GM21576 (cell line): Measurements from ENCODE around the gene MANSC1.
"Not testable (repeated sequence)": the region's sequence is repeated elsewhere in the genome, so short reads cannot be mapped to it uniquely, and the experiment has no call there.

Experiments
- ATAC-seq: cut with Tn5 transposase; IDR thresholded peaks from one replicate; pipeline ENCODE4 v1.9.1; 2021; ENCODE audit warnings: mild to moderate bottlenecking, moderate library complexity; ENCODE audit not compliant: unreplicated experiment

The MANSC1 gene

DNA sequence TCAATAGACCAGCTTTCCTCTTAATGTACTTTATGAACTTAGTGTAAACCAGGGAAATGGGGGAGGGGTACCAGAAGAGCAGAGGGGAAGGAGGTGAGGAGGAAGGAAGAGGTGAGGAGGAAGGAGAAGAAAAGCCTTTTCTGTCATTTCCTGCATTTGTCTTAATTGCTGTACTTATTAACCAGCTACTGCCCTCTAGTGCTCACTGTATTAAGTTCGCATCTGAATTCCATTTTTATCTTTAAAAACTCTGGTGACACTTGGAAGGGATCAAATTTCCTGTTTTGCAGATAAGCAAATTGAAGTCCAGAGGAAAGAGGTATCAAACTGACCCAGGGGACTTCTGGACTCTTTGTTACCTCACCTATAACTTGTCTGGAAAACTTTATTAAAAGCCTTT is 22.2 kb downstream of the MANSC1 start:
- no peak for ATAC-seq

- no peak for ATAC-seq
Measured at GRCh38 chr12:12326262-12326661, 23.8 kb downstream of the MANSC1 start.

DNA sequence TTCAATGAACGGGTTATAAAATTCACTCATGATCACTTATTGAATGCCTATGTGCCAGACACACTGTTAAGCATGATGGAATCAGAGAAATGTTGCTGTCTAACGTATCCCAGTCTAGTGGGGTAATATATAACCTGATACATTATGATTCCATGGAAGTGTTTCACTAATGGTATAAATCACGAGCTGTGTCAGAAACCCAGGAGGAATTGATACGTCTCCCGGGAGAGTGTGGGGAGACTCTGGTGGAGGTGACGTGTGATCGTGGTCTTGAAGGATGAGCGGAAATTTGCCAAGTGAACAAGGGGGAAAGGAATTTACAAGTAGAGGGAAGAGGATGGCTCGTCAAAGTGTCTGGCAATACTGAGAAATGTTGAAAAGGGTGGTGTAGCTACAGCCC is 26.5 kb downstream of the MANSC1 start:
- no peak for ATAC-seq

GRCh38 chr12:12323118-12323517 is 26.9 kb downstream of the MANSC1 start:
- no peak for ATAC-seq

GRCh38 chr12:12319451-12320183 is 30.4 kb downstream of the MANSC1 start:
- ATAC-seq = no peak

- ATAC-seq = no peak
Measured at GRCh38 chr12:12315838-12316237, 34.2 kb downstream of the MANSC1 start.

- not testable (repeated sequence) for ATAC-seq
Measured at GRCh38 chr12:12310695-12311094, 39.3 kb downstream of the MANSC1 start.

DNA sequence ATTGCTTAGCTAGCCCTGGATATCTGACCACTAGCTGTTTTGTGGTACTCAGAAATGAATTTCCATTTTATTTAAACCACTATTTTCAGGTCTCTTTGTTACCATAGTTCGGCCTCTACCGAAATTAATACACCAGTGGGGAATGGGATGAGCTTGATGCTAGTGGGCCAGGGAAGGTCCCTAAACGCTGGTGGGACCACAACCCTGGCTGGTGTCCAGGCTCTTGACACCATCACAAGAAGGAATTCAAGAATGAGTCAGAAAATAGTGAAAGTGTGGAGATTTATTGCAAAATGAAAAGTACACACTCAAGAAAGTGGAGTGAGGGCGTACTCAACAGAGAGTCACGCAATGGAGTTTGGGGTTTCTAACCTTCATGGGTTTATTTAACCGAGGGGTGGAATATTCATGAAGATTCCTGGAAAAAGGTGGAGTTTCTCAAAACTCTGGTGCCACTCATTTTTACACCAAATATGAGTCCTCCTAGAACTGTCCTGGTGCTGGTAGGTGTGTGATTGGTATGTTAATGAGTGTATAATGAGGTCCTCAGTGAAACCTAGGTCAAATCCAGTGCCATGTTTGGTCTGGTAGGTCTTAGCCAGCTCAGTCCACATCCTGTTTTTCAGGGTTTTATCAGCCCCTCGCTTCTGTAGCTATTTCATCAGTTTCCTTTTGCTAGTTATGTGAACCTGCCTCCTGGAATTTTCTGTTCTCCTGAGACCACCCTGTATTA is 44.3 kb downstream of the MANSC1 start:
- no peak for ATAC-seq

DNA sequence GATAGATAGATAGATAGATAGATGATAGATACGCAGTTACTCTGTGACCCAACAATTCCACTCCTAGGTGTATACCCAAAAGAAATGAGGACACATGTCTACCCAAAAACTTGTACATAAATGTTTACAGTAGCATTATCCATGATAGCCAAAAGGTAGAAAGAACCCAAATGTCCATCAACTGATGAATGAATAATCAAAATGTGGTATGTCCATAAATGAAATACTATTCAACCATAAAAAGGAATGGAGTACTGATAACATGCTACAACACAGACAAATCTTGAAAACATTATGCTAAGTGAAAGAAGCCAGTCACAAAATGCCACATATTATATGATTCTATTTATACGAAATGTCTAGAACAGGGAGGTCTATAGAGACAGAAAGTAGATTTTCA is 47.1 kb downstream of the MANSC1 start:
- no peak for ATAC-seq

DNA sequence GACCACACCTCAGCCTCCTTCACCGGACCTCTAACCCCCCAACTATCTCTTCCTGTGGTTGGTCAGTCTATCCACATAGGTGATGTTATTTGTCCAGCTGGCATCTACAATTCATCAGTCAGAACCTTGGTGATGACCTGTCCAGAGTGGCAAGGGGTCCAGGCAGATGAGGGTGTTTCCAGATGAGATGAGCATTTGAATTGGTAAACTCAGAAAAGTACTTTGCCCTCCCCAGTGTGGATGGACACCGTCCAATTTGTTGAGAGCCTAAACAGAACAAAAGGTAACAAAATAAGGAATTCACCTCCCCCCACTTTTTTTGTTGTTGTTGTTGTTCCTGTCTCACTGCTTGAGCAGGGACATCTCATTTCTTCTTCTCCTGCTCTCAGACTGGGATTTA is 48.9 kb downstream of the MANSC1 start:
- no peak for ATAC-seq

DNA sequence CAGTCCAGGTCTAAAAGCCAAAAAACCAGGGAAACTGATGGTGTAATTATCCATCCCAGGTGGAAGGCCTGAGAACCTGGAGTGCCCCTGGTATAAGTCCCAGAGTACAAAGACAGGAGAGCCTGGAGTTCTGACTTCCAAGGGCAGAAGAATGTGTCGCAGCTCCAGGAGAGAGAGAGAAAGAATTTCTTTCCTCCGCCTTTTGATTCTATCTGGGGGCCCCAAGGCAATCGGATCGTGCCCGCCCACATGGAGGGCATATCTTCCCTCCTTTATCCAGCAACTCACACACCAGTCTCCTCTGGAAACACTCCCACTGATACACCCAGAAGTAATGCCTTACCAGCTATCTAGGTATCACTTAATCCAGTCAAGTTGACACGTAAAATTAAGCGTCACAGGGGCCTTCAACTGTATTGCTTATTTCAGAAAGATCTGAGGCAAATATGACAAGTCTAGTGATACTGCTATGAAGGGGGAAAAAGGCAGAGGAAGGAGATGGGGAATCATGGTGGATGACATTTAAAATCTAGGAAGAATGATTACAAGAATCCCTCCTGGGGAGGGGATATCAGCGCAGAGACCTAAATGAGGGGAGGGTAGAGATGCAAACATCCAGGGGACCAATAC is 52.7 kb downstream of the MANSC1 start:
- ATAC-seq = no peak

GRCh38 chr12:12294215-12295005 is 55.6 kb downstream of the MANSC1 start:
- ATAC-seq = no peak

DNA sequence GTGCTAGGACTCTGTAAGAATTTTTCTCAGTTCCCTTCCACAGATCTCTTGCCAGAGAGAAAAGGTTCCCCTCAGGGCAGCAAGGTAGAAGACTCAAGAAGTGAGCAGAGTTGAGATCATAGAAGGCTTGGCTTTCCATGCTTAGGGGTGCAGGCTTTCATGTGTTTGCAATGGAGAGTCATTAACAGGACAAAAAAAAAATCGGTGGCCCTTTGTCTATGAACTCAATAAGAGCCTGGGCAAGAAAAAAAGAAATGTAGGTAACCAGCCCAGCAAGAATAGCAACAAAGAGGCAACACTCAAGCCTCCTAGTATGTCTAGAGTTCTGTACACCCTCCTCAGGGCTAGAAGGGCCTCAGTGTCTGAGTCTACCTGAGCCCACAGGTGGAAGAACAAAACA is 59.8 kb downstream of the MANSC1 start:
- ATAC-seq = no peak

GRCh38 chr12:12286441-12286840 is 63.6 kb downstream of the MANSC1 start:
- ATAC-seq = no peak

DNA sequence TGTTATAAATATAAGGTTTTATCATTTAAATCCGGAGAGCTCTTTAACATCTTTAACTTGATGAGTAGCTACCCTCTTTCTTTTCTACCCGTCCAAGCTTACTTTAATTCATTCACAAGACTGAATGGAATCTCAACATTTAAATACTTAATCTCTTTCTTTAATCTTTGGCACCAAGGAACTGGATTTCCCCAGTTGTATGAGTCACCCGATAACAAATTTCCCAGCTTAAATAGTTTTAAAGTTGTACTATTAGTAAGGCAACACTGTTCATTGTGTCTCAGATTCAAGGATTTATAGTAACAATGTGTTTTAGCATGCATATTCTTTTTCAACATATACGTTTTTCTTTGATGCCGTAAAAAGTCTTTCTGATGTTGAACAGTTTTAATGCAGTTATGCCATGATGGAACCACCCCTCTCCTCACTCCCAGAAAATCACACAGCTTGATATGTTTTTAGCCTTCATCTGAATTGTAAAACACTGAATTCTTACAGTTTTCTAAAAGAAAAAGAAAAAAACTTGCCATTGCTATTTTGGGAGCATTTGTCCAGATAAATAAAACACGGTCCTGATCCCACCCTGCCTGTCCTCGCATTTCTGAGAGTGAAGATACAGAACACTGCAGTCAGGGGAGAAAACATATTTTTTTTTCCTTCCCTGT is 67.1 kb downstream of the MANSC1 start:
- ATAC-seq = no peak

DNA sequence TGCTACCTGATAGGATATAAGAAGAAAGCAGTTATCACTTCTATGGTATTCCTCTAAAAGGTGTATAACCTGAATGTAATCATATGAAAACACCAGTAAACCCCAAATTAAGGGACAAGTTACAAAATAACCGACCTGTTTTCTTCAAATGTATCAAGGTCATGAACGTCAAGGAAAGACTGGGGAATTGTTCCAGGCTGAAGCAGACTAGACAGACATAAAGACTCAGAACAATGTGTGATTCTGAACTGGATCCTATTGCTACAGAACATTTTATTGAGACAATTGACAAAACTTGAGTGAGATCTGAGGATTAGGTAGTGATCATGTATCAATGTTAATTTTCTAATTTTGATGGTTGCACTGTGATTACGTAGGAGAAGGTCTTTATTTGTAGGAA is 67.8 kb downstream of the MANSC1 start:
- ATAC-seq = no peak

DNA sequence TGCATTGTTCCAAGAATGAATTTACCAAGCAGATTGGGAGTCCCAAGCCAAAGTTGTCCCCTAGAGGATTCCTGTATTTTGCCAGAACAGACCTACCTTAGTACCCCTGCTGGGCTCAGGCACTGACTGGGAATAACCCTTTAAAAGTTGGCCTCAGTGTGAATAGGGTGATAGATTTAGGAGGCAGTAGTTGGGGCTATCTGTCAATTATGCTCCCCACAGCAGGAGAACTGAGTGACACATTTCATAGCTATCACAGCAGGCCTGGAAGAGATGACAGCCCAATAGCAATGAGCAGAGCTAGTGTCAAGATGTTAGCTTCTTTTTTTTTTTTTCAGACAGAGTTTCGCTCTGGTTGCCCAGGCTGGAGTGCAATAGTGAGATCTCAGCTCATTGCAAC is 68.9 kb downstream of the MANSC1 start:
- ATAC-seq = no peak

DNA sequence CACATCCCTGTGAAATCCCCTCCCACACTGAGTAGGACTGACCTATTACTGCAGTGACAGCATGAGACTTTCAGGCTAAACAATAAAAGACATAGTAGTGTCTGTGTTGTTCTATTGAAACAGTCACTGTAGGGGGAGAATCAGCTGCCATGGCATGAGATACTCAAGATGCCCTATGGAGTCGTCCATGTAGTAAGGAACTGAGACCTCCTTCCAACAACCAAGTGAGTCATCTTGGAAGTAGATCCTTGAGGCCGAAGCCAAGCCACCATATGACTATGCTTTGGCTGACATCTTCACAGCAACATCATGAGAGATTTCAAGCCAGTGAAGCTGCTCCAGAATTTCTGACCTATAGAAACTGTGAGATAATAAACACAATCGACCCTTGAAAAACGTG is 71.1 kb downstream of the MANSC1 start:
- ATAC-seq = no peak
